GM12873 (cell line): ENCODE data around the gene LPIN1.

Experiments
- CTCF ChIP-seq: IDR thresholded peaks from 2 replicates; pipeline ENCODE4 v1.5.1; 2012; ENCODE audit warnings: low read depth, mild to moderate bottlenecking, moderate library complexity, low read length, control low read depth; ENCODE audit not compliant: insufficient read depth; ENCODE audit errors: missing control alignments

LPIN1 gene

GRCh38 chr2:11872247-11872947 lies 126.0 kb downstream of the LPIN1 start:
- TF ChIP-seq CTCF = no peak

GRCh38 chr2:11872948-11873269 lies 126.5 kb downstream of the LPIN1 start:
- TF ChIP-seq CTCF = no peak

GRCh38 chr2:11873356-11874154 lies 127.1 kb downstream of the LPIN1 start:
- no peak for TF ChIP-seq CTCF

GRCh38 chr2:11874861-11875260 lies 128.4 kb downstream of the LPIN1 start:
- TF ChIP-seq CTCF = no peak

- TF ChIP-seq CTCF = no peak
Measured at GRCh38 chr2:11875481-11875880, 129.0 kb downstream of the LPIN1 start.

- no peak for TF ChIP-seq CTCF
Measured at GRCh38 chr2:11876436-11876835, 130.0 kb downstream of the LPIN1 start.

- TF ChIP-seq CTCF = no peak
Measured at GRCh38 chr2:11876889-11877288, 130.5 kb downstream of the LPIN1 start.
